Lower leg skin (tissue), 3 donors: ENCODE results near the gene SIRT4.

Experiments used
- CTCF ChIP-seq, 3 donors: fragments of 450-650 bp; IDR thresholded peaks; one replicate each; pipeline ENCODE4 v1.5.1; 2016; ENCODE audit warnings: antibody characterized with exemption in 3 of 3, mild to moderate bottlenecking in 3 of 3, moderate library complexity in 2 of 3
- POLR2A ChIP-seq, 2 donors: fragments of 450-650 bp; IDR thresholded peaks; one replicate each; pipeline ENCODE4 v1.6.1; 2016 to 2017; ENCODE audit warnings: antibody characterized with exemption in 2 of 2, mild to moderate bottlenecking in 1 of 2, moderate library complexity in 1 of 2

DNA sequence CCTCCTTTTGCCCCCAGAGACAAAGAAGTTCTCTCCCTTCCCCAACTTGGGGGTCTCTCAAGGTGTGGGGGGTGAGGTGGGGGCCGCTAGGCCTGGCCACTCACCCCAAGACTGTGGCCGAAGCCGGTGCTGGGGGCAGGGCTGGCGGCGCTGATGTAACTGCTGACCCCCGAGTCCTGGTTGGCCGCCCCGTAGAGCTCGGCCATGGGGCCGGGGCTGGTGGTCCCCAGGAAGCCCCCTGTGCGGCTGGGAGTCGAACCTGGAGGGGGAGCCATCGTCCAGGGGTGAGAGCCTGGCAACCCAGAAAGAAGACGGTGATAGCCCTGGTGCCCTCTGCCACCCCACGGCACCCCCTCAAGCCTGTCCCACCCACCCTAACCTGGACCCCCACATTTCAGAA is 43.9 kb downstream of the SIRT4 start:
- TF ChIP-seq POLR2A (IDR thresholded peaks at IDR 0.05) (no peak), CTCF (IDR thresholded peaks at IDR 0.05) (no peak)
